Measurements from ENCODE around the gene HMGN5. TPM values are rescaled to one million over a fixed set of nuclear protein-coding genes. Genes with fewer than 3 reads are reported as not detected.

Gene HMGN5
- total RNA-seq, 3 donors from 2014 or later = 4.0 to 5.8 (median 4.1) TPM

DNA sequence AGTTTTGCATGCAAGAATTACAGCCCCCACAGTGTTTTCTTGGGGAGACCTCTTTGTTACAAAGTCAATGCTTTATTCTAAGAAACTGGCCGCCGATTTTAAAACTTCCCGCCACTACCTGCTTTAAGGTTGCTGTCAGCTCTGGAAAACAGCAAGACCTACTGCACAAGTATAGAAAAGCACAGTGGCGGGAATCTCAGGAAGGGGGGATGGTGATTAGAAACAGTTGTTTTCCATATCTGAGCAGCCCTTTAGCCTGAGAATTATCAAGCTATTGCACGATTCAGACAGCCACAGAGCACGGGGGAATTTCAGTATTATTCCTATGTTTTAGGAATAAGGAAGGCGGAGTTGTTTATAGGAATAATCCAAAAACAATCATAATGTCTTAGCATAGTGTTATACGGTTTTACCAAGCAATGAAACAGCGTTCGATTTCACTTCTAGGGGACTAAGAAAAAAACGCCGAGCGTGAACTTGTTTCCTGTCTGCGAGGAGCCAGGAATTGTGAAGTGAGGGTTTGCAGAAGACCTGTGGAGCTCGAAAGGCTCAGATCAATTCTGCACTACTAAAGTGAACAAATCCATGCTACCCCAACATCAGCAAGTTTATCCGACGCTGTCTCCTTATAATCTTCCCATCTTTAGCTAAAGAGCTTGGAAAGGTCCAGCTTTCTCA, 81.3 kb downstream of the HMGN5 start:
- Histone ChIP-seq H3K4me1 (ENCODE audit: low read depth) (no peaks in the 10 kb centered on the region), H3K9me3 (no peaks in the 10 kb centered on the region), H3K36me3 (ENCODE audit: low read depth) (no peaks in the 10 kb centered on the region), H3K4me3 (no peak overlapping the region)
- intact Hi-C loops (cut with DNase I, micrococcal nuclease) = no loop called here
- ATAC-seq (peak; percentile 16), DNase-seq (peak in 1 of 3 donors; percentile 15)
- TF ChIP-seq, protein P1, sequence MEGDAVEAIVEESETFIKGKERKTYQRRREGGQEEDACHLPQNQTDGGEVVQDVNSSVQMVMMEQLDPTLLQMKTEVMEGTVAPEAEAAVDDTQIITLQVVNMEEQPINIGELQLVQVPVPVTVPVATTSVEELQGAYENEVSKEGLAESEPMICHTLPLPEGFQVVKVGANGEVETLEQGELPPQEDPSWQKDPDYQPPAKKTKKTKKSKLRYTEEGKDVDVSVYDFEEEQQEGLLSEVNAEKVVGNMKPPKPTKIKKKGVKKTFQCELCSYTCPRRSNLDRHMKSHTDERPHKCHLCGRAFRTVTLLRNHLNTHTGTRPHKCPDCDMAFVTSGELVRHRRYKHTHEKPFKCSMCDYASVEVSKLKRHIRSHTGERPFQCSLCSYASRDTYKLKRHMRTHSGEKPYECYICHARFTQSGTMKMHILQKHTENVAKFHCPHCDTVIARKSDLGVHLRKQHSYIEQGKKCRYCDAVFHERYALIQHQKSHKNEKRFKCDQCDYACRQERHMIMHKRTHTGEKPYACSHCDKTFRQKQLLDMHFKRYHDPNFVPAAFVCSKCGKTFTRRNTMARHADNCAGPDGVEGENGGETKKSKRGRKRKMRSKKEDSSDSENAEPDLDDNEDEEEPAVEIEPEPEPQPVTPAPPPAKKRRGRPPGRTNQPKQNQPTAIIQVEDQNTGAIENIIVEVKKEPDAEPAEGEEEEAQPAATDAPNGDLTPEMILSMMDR (IDR thresholded peaks at IDR 0.05) = no peak

DNA sequence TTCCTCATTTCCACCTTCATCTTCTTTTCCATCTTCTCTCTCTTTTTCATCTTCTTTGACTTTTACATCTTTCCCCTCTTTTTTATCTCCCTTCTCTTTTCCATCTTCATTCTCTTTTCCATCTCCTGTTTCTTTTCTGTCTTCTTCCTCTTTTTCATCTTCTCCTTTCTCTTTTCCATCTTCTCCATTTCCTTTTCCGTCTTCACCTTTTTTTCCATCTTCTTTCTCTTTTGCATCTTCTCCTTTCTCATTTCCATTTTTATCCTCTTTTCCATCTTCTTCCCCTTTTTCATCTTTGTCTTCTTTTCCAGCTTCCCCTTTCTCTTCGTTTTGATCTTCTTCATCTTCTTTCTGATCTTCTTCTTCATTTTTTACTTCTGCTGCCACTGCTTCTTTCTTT, 87.0 kb downstream of the HMGN5 start:
- H3K9me3 ChIP-seq = no peaks in the 10 kb centered on the region
- intact Hi-C loops (cut with DNase I, micrococcal nuclease) = no loop called here
- H3K4me3 ChIP-seq = no peak overlapping the region
- TF ChIP-seq, protein P1 (IDR thresholded peaks at IDR 0.05) = no peak
- H3K36me3 ChIP-seq (ENCODE audit: low read depth) = no peaks in the 10 kb centered on the region
- H3K4me1 ChIP-seq (ENCODE audit: low read depth) = no peaks in the 10 kb centered on the region
- ATAC-seq = no peak
- DNase-seq = no peak

DNA sequence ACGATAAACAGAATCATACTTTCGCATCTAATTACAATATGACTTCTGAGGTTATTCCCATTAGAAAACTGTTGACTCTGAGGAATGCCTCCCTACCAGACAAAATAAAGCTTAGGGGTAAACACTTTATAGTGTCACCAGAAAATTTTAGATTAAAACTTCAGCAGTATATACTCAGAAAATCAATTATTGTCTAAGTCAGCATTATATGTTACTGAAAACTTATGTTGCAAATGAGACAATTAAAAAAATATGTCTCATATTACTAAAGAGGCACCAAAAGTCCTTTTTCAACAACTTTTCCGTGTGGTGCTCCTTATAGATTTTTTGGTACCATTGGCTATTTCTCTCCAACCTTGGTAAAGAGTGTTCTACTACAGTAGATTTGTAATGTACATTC, 91.4 kb downstream of the HMGN5 start:
- no peak overlapping the region for H3K4me3 ChIP-seq
- no peaks in the 10 kb centered on the region for H3K36me3 ChIP-seq (ENCODE audit: low read depth)
- TF ChIP-seq, protein P1 (IDR thresholded peaks at IDR 0.05) = no peak
- no peaks in the 10 kb centered on the region for H3K9me3 ChIP-seq
- ATAC-seq (no peak), DNase-seq (no peak)
- intact Hi-C loops (cut with DNase I, micrococcal nuclease) = no loop called here
- H3K4me1 ChIP-seq (ENCODE audit: low read depth) = no peaks in the 10 kb centered on the region

DNA sequence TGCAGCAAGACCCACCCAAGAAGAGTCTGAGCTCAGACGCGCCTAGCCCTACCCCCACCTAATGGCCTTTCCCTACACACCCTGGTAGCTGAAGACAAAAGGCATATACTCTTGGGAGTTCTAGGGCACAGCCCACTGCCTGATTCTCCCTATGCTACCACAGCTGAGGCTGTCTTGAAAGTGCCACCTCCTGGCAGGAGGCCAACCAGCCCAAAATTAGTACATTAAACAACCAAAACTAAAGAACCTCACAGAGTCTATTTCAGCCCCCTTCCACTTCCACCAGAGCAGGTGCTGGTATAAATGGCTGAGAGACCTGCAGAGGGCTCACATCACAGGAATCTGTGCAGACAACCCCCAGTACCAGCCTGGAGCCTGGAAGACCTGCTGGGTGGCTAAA, 119.1 kb downstream of the HMGN5 start:
- no peak for ATAC-seq
- Histone ChIP-seq H3K36me3 (ENCODE audit: low read depth) (no peaks in the 10 kb centered on the region), H3K4me3 (no peak overlapping the region), H3K9me3 (no peaks in the 10 kb centered on the region), H3K4me1 (ENCODE audit: low read depth) (no peaks in the 10 kb centered on the region)
- intact Hi-C loops (cut with DNase I, micrococcal nuclease) = no loop called here
- DNase-seq = no peak
- TF ChIP-seq, protein P1 (IDR thresholded peaks at IDR 0.05) = no peak

Other genes with a start within 250 kb of the HMGN5 start
- 100 to 1,000 TPM in 1 of 3 donors, 10 to 100 TPM in 2; 49.7 to 186 (median 74.4) TPM for gene SH3BGRL, start 189 bp upstream of the HMGN5 start, total RNA-seq

All from mucosa of descending colon (tissue), 3 donors.